Superior temporal gyrus (tissue), 1 donor: ENCODE results near the gene ELK3.

Experiments
- DNase-seq: peaks from one replicate; pipeline ENCODE4 v3.0.0-alpha.2; 2016; ENCODE audit errors: extremely low spot score

The ELK3 gene

GRCh38 chr12:96235484-96235826 lies 41.3 kb downstream of the ELK3 start:
- no peak for DNase-seq

- DNase-seq: no peak
Observed at GRCh38 chr12:96236221-96236822, 42.1 kb downstream of the ELK3 start.

DNA sequence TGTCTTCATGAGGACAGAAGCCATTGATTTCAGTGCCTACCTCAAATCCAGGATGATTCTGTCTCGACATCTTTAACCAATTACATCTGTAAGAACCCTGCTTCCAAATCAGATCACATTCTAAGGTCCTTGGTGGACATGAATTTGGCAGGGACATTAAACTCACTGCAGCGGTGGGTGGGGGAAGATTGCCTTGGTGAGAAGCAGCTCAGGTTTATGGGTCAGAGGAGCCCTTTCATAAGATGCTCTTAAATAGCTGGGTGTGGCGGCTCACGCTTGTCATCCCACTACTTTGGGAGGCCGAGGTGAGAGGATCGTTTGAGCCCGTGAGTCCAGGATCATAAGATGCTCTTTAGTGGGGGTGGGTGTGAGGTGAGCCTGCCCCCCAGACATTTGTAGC lies 42.9 kb downstream of the ELK3 start:
- DNase-seq: no peak

DNA sequence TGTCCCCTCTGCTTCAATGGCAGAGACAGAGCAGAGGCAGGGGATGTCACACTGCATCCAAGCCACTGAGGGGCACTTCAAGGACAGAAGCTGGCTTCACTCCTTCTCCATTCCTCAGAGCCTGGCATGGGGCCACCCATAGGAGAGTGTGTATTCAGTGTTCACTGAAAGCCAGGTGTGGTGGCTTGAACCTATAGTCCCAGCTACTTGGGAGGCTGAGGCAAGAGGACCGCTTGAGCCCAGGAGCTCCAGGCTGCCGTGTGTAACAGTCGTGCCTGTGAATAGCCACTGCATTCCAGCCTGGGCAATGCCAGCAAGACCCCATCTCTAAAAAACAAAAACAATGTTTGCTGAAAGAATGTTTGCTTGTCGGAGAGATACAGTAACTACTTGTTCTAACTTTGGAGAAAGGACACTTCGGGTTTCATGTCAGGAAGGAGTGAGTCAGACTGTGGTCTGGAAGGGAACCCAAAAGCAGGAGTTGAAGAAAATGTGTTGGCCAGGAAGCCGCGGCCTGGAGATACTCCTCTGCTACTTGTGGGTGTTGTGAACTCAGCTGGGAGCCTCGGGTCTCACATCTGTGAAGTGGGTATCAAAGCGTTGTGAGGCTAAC lies 43.4 kb downstream of the ELK3 start:
- no peak for DNase-seq

- no peak for DNase-seq
Observed at GRCh38 chr12:96238336-96239047, 44.3 kb downstream of the ELK3 start.

GRCh38 chr12:96239711-96240635 lies 45.8 kb downstream of the ELK3 start:
- DNase-seq: no peak

DNA sequence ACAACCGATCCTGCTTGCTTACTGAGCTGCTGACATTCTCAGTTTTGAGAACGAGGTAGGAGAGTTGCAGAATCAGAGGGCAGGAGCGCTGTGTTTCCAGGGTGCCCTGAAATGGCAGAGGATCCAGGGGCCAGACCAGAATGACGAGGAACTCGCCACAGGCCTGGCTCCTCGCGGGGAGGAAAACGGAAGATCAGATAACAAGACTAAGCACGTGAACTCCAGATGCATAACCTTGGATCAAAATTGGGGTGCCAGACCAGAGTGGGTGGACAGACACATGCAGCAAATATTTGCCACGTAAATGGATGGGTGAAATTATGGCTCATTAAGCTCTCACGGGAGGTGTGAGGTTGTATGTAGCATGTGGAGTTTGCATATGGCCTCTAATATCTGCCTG lies 46.5 kb downstream of the ELK3 start:
- DNase-seq: no peak

DNA sequence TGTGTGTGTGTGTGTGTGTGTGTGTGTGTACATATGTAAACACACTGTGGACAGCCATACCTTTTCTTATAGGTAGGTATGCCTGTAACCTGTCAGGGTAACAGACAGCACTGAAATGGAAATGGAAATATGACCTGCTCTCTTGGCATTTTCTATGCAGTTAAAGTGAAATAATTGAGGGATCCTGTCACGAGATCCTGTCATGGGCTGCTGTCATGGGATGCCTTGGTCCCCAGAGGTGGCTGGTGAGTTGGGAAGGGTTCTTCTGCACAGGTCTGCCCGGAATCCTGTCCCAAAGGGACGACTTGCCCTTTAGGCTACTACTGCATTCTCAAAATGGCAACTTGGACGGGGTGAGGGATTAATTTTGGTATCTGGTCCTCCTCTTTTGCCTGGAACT lies 47.3 kb downstream of the ELK3 start:
- DNase-seq: no peak

DNA sequence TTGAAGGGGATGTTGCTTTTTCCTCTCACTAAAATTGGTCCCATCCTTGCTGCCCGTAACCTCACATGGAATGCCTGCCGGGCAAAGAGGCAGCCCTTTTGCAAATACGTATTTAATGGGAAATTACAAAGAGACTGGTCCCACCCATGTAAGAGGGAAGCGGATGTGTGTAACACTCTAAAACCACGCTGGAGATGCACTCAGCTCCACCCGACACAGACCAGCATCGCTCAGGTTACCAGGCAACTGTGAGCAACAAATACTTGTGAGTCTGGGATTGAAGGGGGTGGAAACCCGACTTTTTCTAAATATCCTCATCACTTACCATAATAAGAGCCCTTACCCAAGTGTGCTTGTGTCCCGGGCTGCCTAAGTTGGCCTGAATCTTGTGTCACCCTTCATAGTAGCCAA lies 47.7 kb downstream of the ELK3 start:
- DNase-seq: no peak

DNA sequence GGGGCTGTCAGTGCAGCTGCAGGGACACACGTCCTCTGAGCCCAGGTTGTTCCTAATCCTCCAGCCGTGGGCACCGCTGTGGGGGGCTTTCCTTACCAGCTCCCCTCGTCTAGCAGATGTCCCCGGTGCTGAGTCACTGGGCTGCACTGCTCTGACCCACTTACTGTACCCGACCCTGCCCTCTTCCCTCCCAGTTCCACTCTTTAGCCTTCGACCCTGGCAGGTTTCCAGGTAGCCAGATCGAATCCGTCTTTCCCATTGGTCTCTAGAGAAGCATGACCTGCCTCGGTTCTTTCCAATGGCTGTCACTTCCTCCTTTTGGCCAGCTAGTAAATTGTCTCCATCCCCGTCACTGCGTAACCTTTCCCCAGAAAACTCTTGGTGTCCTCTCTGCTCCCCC lies 48.4 kb downstream of the ELK3 start:
- no peak for DNase-seq

GRCh38 chr12:96244826-96245225 lies 50.7 kb downstream of the ELK3 start:
- no peak for DNase-seq

DNA sequence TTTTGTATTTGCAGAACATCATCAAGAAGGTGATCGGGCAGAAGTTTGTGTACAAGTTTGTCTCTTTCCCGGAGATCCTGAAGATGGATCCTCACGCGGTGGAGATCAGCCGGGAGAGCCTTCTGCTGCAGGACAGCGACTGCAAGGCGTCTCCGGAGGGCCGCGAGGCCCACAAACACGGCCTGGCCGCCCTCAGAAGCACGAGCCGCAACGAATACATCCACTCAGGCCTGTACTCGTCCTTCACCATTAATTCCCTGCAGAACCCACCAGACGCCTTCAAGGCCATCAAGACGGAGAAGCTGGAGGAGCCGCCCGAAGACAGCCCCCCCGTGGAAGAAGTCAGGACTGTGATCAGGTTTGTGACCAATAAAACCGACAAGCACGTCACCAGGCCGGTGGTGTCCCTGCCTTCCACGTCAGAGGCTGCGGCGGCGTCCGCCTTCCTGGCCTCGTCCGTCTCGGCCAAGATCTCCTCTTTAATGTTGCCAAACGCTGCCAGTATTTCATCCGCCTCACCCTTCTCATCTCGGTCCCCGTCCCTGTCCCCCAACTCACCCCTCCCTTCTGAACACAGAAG lies 52.8 kb downstream of the ELK3 start:
- DNase-seq: no peak

DNA sequence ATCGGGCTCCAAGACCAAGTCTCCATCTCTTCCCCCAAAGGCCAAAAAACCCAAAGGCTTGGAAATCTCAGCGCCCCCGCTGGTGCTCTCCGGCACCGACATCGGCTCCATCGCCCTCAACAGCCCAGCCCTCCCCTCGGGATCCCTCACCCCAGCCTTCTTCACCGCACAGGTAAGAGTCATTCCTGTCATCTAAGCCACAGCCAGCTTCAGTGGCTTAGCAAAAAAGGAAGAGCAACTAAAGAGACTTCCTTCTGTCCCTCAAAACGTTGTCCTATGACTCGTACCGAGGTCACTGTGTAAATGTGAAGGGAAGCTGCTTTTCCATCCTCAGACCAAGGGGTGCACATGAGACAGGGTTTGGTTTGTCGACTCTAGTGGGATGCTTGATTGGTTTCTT lies 53.4 kb downstream of the ELK3 start:
- no peak for DNase-seq

GRCh38 chr12:96248136-96248931 lies 54.2 kb downstream of the ELK3 start:
- peak; percentile 67 for DNase-seq

DNA sequence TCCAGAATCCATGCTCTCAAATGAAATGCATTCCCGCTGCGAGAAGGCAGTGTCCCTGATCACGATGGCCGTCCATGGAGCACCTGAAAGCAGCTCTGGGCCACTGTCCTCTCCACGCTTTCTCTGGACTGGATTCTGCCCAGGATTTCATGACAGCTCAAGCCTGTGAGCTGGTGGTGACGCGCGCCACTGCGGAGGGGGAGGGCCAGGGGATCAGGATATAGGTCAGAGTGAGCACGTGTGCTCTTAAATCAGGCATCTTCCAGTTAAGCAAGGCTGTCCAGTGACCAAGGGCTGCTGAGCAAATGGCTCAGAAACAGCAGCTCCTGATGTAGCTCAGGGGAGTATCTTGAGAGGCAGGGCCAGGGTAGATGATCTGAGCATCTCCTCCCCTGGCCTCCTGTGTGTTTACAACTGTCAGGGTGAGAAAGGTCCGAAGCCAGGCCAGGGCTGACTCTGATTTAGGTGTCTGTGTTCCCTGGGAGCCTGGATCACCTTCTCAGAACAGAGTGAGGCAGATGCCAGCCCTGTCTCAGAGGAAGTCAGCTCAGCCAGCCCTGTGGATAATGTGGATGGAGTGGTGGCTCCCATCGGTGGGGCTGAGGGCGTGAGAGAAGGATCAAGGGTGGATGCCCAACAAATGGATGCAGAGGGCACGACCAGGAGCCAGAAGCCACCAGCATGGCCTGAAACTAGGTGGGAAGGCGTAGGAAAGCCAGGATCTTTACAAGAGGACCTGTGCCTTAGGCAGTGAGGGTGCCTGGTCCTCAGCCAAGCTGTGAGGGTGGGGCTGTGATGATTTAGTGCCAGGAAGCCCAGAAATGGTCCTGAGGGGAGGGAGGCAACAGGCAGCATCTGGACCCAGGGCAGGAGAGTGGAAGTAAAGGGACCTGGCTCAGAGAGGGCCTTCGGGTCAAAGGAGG lies 55.3 kb downstream of the ELK3 start:
- no peak for DNase-seq

GRCh38 chr12:96250119-96250685 lies 56.0 kb downstream of the ELK3 start:
- DNase-seq: no peak

DNA sequence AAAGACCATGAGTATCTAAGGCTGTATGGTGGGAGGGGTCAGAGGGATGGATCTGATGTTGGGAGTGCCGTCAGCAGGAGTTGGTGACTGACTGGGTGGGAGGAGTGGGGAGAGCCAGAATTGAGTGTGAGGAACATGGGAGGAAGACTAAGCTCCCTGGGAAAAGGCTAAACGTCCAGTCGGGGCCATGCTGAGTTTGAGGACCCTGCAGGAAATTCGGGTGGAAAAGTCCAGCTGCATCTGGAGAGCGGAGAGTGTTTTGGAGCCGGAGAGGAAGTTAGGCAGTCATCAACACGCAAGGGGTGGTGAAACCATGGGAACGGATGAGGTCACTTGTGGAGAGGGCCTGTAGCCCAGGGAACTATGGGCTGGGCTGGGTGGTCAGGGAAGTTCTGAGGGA lies 60.9 kb downstream of the ELK3 start:
- DNase-seq: no peak

GRCh38 chr12:96256672-96257361 lies 62.6 kb downstream of the ELK3 start:
- no peak for DNase-seq

- DNase-seq: no peak
Observed at GRCh38 chr12:96257550-96258103, 63.5 kb downstream of the ELK3 start.
